Smooth muscle cell (in vitro differentiated cells): ENCODE results near the gene ATR. TPM values are rescaled to one million over a fixed set of nuclear protein-coding genes. Genes with fewer than 3 reads are reported as not detected.
"Not testable (repeated sequence)": the region's sequence is repeated elsewhere in the genome, so short reads cannot be mapped to it uniquely, and the experiment has no call there.

Experiments used
- DNase-seq: peaks from one replicate; lab custom pipeline; 2025; ENCODE audit not compliant: unreplicated experiment; lab: John Stamatoyannopoulos, UW
- H2AFZ ChIP-seq: fragments of 200-600 bp; sonication (generic); 2 replicates; pipeline ENCODE4 v1.6.0; 2016; ENCODE audit warnings: antibody characterized with exemption, low read depth, mild to moderate bottlenecking
- H3F3A ChIP-seq: fragments of 200-600 bp; sonication (generic); 2 replicates; pipeline ENCODE4 v1.6.0; 2017; ENCODE audit warnings: antibody characterized with exemption, low read depth
- H3K27ac ChIP-seq: fragments of 200-600 bp; sonication (generic); 2 replicates; pipeline ENCODE4 v1.5.1; 2016; ENCODE audit warnings: low read depth, mild to moderate bottlenecking
- H3K27me3 ChIP-seq: fragments of 200-600 bp; sonication (generic); 2 replicates; pipeline ENCODE4 v1.6.1; 2016; ENCODE audit warnings: low read depth, mild to moderate bottlenecking
- H3K36me3 ChIP-seq: fragments of 200-600 bp; sonication (generic); 2 replicates; pipeline ENCODE4 v1.5.1; 2016; ENCODE audit warnings: low read depth
- H3K4me1 ChIP-seq: fragments of 200-600 bp; sonication (generic); 2 replicates; pipeline ENCODE4 v1.5.1; 2016; ENCODE audit warnings: low read depth
- H3K4me2 ChIP-seq: fragments of 200-600 bp; sonication (generic); 2 replicates; pipeline ENCODE4 v1.6.0; 2016; ENCODE audit warnings: mild to moderate bottlenecking
- H3K4me3 ChIP-seq: fragments of 200-600 bp; sonication (generic); 2 replicates; pipeline ENCODE4 v1.5.1; 2016; ENCODE audit warnings: mild to moderate bottlenecking
- H3K79me2 ChIP-seq: fragments of 200-600 bp; sonication (generic); 2 replicates; pipeline ENCODE4 v1.6.0; 2016; ENCODE audit warnings: low read depth, mild to moderate bottlenecking
- H3K9ac ChIP-seq: fragments of 200-600 bp; sonication (generic); 2 replicates; pipeline ENCODE4 v1.6.0; 2016; ENCODE audit warnings: low read depth
- H3K9me3 ChIP-seq: fragments of 200-600 bp; sonication (generic); replicated peaks from 2 replicates; pipeline ENCODE4 v1.5.1; 2016; ENCODE audit warnings: low read depth
- H4K20me1 ChIP-seq: fragments of 200-600 bp; sonication (generic); 2 replicates; pipeline ENCODE4 v1.6.0; 2016; ENCODE audit warnings: low read depth
- CTCF ChIP-seq: fragments of 200-600 bp; sonication (generic); IDR thresholded peaks from 2 replicates; pipeline ENCODE4 v1.5.1; 2017; ENCODE audit warnings: borderline replicate concordance, mild to moderate bottlenecking, antibody characterized with exemption; ENCODE audit not compliant: insufficient read depth, poor library complexity, severe bottlenecking
- WGBS: methylation state at CpG from one replicate; pipeline ENCODE4 v1.1.7; 2016; ENCODE audit warnings: low lambda C conversion rate; 5-methylcytosine and 5-hydroxymethylcytosine counted together
- polyA plus RNA-seq: library from polyadenylated mRNA; unstranded; fragments of >200 nt; fragmentation: Nextera tagmentation; extraction: Ambion mirVana; gene quantifications from 2 replicates; pipeline ENCODE4 v1.2.1, GENCODE V29; 2016
- total RNA-seq: library from RNA; depleted of rRNA; stranded (reverse); fragments of >200 nt; gene quantifications from 2 replicates; pipeline ENCODE4 v1.2.3, GENCODE V29; 2014

The ATR gene
- total and polyA plus RNA-seq, 2 experiments from 2014 or later: 8.8 to 22.5 TPM

GRCh38 chr3:142577696-142578328, 721 bp downstream of the ATR start:
- Histone ChIP-seq H3F3A (peaks cover 7% of the 10 kb centered on the region), H3K9ac (peak overlapping the region; percentile 77), H3K4me3 (peak overlapping the region; percentile 64), H4K20me1 (peaks cover 8% of the 10 kb centered on the region), H3K9me3 (no peaks in the 10 kb centered on the region), H3K27me3 (no peaks in the 10 kb centered on the region), H3K36me3 (no peaks in the 10 kb centered on the region), H3K4me2 (peak overlapping the region; percentile 92), H3K4me1 (peaks cover 19% of the 10 kb centered on the region), H3K27ac (peak overlapping the region; percentile 95), H3K79me2 (peaks cover 36% of the 10 kb centered on the region), H2AFZ (peak overlapping the region; percentile 54)
- WGBS: 13% methylated on average over 12 of the region's 12 CpGs
- DNase-seq: no peak
- TF ChIP-seq CTCF: no peak

- Histone ChIP-seq H3K36me3 (no peaks in the 10 kb centered on the region), H3K27ac (no peak overlapping the region), H3K4me2 (peak overlapping the region; percentile 92), H3F3A (peaks cover 7% of the 10 kb centered on the region), H2AFZ (no peak overlapping the region), H3K9ac (no peak overlapping the region), H3K4me1 (peaks cover 19% of the 10 kb centered on the region), H3K27me3 (no peaks in the 10 kb centered on the region), H4K20me1 (peaks cover 13% of the 10 kb centered on the region), H3K9me3 (no peaks in the 10 kb centered on the region), H3K4me3 (peak overlapping the region; percentile 64), H3K79me2 (peaks cover 41% of the 10 kb centered on the region)
- DNase-seq: no peak
- TF ChIP-seq CTCF: no peak
Measured at GRCh38 chr3:142576792-142577191, 1.7 kb downstream of the ATR start.

GRCh38 chr3:142574665-142575064, 3.9 kb downstream of the ATR start:
- DNase-seq: no peak
- Histone ChIP-seq H2AFZ (no peak overlapping the region), H3K4me3 (no peak overlapping the region), H3K4me2 (no peak overlapping the region), H3K79me2 (peaks cover 41% of the 10 kb centered on the region), H3K27ac (no peak overlapping the region), H3F3A (peaks cover 7% of the 10 kb centered on the region), H3K27me3 (no peaks in the 10 kb centered on the region), H3K9ac (no peak overlapping the region), H3K4me1 (peaks cover 19% of the 10 kb centered on the region), H4K20me1 (peaks cover 13% of the 10 kb centered on the region), H3K9me3 (no peaks in the 10 kb centered on the region), H3K36me3 (no peaks in the 10 kb centered on the region)
- 45% methylated on average over 1 of the region's 1 CpG for WGBS
- no peak for TF ChIP-seq CTCF

- H3K27ac ChIP-seq, H3K36me3 ChIP-seq, H3K9me3 ChIP-seq, H3F3A ChIP-seq, H2AFZ ChIP-seq, H3K27me3 ChIP-seq, DNase-seq, H3K9ac ChIP-seq, H3K4me2 ChIP-seq, H3K4me3 ChIP-seq: not testable (repeated sequence)
- Histone ChIP-seq H3K4me1 (peaks cover 15% of the 10 kb centered on the region), H4K20me1 (peaks cover 13% of the 10 kb centered on the region), H3K79me2 (peaks cover 41% of the 10 kb centered on the region)
- 97% methylated on average over 3 of the region's 3 CpGs for WGBS
Measured at GRCh38 chr3:142574223-142574622, 4.3 kb downstream of the ATR start.

GRCh38 chr3:142569422-142569821, 9.1 kb downstream of the ATR start:
- not testable (repeated sequence) for H2AFZ ChIP-seq, H3K4me3 ChIP-seq, H3F3A ChIP-seq, H3K4me1 ChIP-seq, H3K9me3 ChIP-seq, H3K4me2 ChIP-seq, DNase-seq, H3K27ac ChIP-seq, H3K27me3 ChIP-seq, H3K9ac ChIP-seq, H4K20me1 ChIP-seq, H3K36me3 ChIP-seq
- peaks cover 14% of the 10 kb centered on the region for H3K79me2 ChIP-seq
- WGBS: 50% methylated on average over 3 of the region's 3 CpGs
